KG1 (cell line): ENCODE results near the gene ODAD2.

Experiments used
- DNase-seq: peaks from one replicate; lab custom pipeline; 2025; lab: John Stamatoyannopoulos, UW

Gene ODAD2

DNA sequence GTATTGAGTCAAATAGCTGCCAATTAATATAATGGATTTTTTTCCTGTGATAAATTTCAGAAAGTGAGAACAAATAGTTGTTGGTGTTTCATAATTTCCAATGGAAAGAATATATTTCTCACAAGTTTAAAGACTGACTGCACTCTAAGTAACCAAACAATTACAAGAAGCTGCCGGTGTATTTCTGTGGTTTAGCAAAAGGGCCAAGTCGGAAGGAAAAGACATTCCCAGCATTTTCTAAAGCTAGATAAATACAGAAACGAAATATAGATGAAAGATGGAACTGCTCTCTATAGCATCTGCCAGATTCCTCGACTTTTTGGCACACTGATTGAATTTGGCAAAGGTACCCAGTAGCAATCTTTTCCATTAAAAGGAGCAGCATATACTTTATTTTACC lies 160.5 kb downstream of the ODAD2 start:
- DNase-seq: no peak

- no peak for DNase-seq
Measured at GRCh38 chr10:27834476-27834875, 164.4 kb downstream of the ODAD2 start.

- no peak for DNase-seq
Measured at GRCh38 chr10:27833792-27834191, 165.1 kb downstream of the ODAD2 start.

GRCh38 chr10:27832826-27833225 lies 166.1 kb downstream of the ODAD2 start:
- no peak for DNase-seq

DNA sequence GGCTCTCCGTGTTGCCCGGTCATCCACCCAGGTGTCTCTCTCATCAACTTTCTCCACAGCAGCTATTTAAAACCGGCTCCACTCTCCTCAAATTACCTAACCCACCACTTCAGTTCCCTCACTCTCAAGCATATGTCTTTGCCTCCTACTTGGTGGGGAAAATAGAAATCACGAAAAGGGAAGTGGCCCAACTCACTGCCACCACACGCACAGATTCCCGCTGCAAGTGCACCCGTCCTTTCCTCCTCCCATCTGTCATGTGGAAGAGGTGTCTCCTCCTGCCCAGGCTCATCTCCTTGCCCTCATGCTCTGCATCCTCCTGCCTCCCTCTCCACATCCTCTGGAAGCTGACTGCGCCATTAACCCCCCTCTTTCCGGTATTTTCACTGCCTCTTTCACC lies 172.5 kb downstream of the ODAD2 start:
- no peak for DNase-seq

- DNase-seq: no peak
Measured at GRCh38 chr10:27822301-27822700, 176.6 kb downstream of the ODAD2 start.

DNA sequence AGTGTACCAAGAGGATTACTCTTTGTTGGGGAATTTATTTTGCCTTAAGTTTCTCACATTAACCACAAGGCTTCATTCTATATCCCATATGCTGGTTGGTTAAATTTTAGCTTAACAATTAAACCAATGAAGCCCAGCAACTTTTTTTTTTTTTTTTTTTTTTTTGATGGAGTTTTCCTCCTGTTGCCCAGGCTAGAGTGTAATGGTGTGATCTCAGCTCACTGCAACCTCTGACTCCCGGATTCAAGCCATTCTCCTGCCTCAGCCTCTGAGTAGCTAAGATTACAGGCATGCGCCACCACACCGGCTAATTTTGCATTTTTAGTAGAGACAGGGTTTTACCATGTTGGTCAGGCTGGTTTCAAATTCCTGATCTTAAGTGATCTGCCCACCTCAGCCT lies 178.2 kb downstream of the ODAD2 start:
- no peak for DNase-seq

DNA sequence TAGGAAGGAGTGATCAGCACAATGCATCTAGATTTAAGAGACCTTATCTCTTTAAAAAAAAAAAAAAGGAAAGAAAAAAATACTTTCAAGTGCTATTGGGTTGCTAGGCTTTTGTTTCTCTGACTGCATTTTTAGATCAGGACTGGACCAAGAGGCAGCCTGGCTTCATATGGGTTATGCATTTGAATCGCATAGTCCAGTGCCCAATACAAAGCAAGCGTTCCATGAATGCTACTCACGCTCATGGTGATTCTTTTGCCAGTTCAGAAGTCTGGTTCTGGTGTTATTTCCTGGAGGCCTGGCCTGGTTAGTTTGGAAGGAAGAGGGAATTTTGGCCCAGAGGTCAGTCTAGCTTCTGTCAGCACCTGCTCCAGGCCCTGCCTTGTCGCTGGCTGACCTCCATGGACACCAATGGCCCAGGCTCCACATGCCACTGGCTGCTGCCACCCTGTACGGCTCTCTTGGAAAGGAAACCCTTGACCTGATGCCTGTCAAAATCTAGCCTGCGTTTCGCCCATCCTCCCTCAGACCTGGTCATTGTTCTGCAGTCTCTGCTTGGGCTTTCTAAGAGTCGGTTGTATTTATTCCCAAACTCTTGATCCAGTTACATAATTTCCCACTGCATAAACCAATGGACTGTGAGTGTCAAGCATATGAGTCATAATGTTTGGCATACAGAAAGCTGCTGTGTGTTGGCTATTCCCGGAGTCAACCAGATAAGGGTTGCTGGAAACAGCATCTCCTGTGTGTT lies 178.9 kb downstream of the ODAD2 start:
- no peak for DNase-seq

DNA sequence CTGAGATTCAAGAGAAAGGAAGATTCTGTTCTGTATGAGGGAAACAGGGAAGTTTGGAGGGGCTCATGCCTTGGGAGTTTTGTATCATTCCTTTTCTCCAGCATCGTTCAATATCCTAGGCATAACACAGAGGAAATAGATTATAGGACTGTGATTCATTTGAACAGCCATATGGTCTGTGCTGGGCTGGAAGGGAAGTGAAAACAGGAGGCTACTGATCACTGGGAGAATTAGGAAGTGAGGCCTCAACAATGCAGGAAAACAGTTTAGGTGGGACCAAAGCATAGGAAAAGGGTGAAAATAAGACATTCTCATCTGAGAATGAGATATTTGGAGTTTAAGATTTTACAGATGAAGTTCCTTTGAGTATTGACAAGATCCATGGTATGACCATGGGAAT lies 182.6 kb downstream of the ODAD2 start:
- DNase-seq: no peak

- DNase-seq: no peak
Measured at GRCh38 chr10:27815846-27816245, 183.0 kb downstream of the ODAD2 start.

DNA sequence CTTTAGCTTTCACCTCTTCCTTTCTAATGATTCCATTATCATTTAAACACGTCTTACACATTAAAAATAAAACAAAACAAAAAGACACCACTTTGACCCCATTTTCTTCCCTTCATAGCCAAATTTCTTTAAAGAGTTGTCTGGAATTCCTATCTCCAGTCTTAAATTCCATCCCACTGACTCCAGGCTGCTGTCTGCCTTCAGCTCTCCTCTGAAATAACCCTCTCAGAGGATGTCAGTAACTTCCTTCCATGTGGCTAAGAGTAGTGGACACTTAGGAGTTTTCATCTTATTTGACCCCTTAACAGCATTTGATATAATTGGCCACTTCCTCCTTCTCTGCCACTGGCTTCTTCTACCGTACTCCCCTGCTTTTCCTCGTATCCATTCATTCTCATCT lies 183.6 kb downstream of the ODAD2 start:
- DNase-seq: no peak

DNA sequence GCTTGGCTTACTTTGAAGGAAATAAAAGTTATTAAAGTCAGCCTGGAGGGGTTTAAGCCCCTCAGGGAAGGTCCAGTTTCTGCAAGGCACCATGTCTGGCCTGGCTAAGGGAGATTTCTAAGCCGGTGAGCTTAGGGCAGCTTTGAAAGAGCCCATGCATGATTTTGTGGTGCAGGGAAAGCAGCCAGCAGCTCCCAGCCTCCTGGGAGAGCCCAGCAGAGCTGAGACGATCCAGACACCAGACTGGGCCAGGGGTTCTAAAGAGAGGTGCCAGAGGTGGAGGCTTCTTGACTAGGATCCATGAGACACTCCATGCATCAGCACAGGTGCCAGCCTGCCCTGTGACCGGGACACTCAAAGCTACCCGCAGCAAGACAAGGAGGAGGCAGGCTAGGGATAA lies 193.7 kb downstream of the ODAD2 start:
- DNase-seq: no peak

- DNase-seq: no peak
Measured at GRCh38 chr10:27804136-27804535, 194.7 kb downstream of the ODAD2 start.

- no peak for DNase-seq
Measured at GRCh38 chr10:27801171-27801785, 197.6 kb downstream of the ODAD2 start.

DNA sequence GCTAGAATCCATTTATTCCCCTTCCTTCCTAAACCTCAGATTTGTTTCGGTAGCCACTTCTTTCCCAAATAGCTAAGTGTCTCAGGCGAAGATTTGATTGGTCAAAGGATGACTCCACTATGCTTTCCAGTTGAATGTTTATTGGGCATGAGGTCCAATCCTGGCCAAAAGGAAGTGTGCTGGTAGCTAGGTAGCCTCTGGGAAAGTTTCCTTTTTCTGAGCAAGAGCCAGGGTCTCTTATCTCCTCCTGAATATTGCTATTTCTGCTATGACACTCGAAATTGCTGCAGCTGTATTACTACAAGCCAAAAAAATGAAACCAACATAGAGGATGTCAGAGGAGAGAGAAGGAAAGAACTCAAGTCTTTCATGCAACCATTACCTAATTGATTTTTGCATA lies 199.8 kb downstream of the ODAD2 start:
- DNase-seq: no peak

GRCh38 chr10:27794157-27794556 lies 204.7 kb downstream of the ODAD2 start:
- DNase-seq: no peak

DNA sequence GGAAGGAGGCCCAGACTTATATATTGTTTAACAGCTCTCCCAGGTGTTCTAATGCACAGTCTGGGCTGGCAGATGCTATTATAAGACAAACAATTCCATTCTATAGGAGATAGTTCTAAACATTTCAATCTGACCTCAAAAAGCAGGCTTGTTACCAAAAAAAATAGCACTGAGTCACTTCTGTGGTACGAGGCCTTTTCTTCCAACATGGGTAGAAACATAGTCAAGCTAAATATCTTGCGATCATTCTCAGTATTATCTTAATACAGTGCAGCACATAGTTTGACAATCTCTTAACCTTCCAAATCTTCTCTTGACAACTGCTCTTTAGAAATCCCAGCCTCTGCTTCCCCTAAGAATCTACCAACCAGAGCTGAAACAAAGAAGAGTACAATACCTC lies 206.7 kb downstream of the ODAD2 start:
- DNase-seq: no peak

DNA sequence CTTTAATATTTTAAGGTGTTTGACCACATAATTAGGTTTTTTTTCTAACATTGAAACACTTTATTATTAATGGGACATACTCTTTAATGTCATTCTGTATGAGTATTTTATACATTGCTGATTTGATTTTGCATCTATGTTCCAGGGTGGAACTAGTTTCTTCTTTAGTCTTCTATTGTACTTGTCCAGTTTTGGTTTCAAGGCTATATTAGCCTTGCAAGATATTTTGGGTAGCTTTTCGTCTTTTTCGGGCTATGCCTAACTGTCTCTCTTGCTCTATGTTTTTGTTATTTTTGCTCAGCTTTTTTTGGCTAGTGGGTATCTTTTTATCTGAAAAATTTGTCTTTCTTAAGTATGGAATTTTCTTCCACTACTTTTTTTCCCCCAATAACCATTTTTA lies 214.6 kb downstream of the ODAD2 start:
- no peak for DNase-seq

DNA sequence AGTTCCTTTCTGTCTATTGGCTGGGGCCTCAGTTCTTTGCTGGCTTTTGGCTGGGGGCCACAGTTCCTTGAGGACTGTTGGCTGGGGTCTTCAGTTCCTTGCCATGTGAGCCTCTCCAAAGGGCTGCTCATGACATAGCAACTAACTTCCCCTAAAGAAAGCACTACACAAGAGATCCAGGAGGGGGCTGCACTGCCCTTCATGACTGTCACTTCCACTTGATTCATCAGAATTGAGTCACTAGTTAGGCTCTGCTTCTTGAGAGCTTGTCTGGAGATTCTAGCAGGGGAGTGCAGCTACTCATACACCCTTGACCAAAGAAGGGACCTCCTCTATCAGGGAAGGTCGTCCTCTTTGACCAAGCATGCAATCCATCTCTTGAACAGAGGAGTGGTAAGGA lies 215.2 kb downstream of the ODAD2 start:
- no peak for DNase-seq

- DNase-seq: no peak
Measured at GRCh38 chr10:27779462-27780015, 219.3 kb downstream of the ODAD2 start.

DNA sequence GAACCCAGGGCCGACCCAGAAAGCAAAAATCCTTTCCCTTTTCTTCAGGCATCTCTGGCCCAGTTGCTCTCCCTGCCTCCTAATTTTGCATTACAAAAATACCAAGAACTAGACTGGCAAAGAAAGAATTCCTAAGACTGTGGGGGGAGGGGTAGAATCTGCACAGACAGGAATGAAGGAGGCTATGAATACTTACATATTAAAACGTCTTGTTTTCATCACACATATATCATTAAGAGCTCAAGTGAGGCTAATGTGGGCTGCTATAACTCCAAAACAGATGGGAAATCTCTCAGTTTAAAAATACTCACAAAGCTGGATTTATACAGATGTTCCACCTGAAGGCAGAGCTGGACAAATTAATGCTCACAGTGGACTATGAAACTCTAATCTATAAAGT lies 224.0 kb downstream of the ODAD2 start:
- no peak for DNase-seq

- DNase-seq: no peak
Measured at GRCh38 chr10:27771231-27771630, 227.6 kb downstream of the ODAD2 start.

GRCh38 chr10:27770181-27770580 lies 228.7 kb downstream of the ODAD2 start:
- DNase-seq: no peak
